GM10847 (cell line): ENCODE measurements around the gene WEE1.
A peak's percentile ranks its signal among the peaks of the same experiment; 100 is the strongest.

Experiments
- POLR2A ChIP-seq: IDR thresholded peaks from 2 replicates; pipeline ENCODE4 v1.6.1; 2011; ENCODE audit not compliant: insufficient read length; ENCODE audit errors: extremely low read depth

WEE1 gene

GRCh38 chr11:9606809-9607510, 33.5 kb downstream of the WEE1 start:
- TF ChIP-seq POLR2A: no peak

- TF ChIP-seq POLR2A: no peak
Observed at GRCh38 chr11:9607511-9607899, 34.0 kb downstream of the WEE1 start.

- no peak for TF ChIP-seq POLR2A
Observed at GRCh38 chr11:9609002-9609759, 35.7 kb downstream of the WEE1 start.

GRCh38 chr11:9609841-9610240, 36.4 kb downstream of the WEE1 start:
- TF ChIP-seq POLR2A: no peak

- TF ChIP-seq POLR2A: peak; percentile 27
Observed at GRCh38 chr11:9613118-9613829, 39.8 kb downstream of the WEE1 start.

- TF ChIP-seq POLR2A: no peak
Observed at GRCh38 chr11:9613830-9614762, 40.6 kb downstream of the WEE1 start.

- TF ChIP-seq POLR2A: no peak
Observed at GRCh38 chr11:9615031-9615451, 41.6 kb downstream of the WEE1 start.

GRCh38 chr11:9616042-9616675, 42.7 kb downstream of the WEE1 start:
- no peak for TF ChIP-seq POLR2A

- TF ChIP-seq POLR2A: no peak
Observed at GRCh38 chr11:9616858-9617257, 43.4 kb downstream of the WEE1 start.

GRCh38 chr11:9617940-9618339, 44.5 kb downstream of the WEE1 start:
- TF ChIP-seq POLR2A: no peak

GRCh38 chr11:9619004-9619403, 45.5 kb downstream of the WEE1 start:
- no peak for TF ChIP-seq POLR2A

GRCh38 chr11:9619971-9620370, 46.5 kb downstream of the WEE1 start:
- no peak for TF ChIP-seq POLR2A

- TF ChIP-seq POLR2A: no peak
Observed at GRCh38 chr11:9624448-9624847, 51.0 kb downstream of the WEE1 start.

- no peak for TF ChIP-seq POLR2A
Observed at GRCh38 chr11:9625162-9625561, 51.7 kb downstream of the WEE1 start.
